OCI-M1 (cell line): ENCODE measurements around the gene STX1B.
A peak's percentile ranks its signal among the peaks of the same experiment; 100 is the strongest.

Experiments
- DNase-seq: peaks from one replicate; lab custom pipeline; 2025; lab: John Stamatoyannopoulos, UW

Gene STX1B

DNA sequence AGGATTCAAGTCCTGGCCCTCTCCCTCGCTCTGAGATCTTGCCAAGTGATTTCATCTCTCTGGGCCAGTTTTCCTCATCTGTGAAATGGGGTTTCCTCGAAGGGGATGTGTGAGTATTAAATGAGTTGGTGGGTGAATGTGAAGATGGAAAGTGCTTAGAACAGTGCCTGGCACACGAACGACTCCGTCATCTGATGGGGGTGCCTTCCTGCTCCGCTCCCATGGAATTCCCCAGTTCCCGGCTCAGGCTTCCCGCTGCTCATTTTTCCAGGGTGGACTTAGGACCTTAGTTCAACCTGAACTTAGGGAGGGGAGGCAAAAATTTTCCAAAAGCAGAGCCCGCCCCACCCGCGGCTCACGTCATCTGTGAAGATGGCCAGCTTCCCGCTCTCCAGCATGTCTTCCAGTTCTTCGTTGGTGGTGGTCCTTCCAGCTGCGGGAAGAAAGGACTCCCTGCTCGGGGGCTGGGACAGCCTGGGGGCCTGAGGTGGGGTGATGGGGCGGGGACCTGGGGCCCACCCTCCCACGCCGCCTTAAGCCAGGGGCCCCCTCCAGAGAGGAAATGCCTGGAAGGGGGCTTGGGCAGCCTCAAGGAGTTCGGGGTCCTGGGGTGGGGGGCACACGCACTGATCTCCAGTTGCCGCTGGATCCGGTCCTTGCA lies 14.0 kb downstream of the STX1B start:
- DNase-seq, result no peak

DNA sequence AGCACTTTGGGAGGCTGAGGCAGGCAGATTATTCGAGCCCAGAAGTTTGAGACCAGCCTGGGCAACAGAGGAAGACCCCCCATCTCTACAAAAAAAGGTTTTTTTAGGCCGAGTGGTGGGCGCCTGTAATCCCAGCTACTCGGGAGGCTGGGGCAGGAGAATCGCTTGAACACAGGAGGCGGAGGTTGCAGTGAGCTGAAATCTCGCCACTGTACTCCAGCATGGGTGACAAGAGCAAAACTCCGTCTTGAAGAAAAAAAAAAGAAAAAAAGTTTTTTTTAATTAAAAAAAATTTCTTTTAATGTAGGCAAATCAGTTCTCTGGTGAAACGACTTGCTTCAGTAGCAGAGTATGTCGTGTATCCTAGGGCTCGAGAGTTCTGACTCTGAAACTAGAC lies 14.5 kb downstream of the STX1B start:
- DNase-seq, result no peak

DNA sequence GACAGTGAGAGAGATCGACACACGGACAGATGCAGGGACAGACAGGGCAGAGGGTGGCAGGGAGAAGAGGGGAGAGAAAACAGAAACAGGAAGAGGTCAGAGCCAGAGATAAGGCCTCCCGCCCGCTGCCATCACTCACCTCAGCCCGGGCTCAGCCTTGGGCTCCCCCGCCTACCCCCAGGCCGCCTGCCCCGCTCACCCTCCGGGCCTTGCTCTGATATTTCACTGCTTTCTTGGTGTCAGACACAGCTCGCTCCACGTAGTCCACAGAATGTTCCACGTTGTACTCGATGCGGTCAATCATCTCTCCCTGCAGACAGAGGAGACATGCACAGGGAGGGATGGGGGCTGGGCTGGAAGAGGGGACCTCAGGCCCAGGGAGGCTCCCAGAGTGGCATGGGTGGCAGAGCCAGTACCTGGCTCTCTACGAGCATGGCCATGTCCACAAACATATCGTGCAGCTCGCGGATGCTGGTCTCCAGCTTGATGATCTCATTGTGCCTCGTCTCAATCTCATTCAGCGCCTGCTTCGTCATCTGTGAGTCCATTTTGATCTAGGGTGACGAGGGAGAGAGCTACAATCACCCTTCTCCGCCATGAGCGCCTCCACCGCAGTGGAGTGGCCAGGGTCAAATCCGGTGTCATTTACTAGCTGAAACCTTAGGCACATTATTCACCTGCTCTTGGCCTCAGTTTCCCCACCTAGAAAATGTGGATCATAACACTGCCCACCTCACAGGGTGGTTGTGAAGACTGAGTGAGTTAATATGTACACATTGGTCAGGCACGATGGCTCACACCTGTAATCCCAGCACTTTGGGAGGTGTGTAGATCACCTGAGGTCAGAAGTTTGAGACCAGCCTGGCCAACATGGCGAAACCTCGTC lies 17.3 kb downstream of the STX1B start:
- peak; percentile 84 for DNase-seq

DNA sequence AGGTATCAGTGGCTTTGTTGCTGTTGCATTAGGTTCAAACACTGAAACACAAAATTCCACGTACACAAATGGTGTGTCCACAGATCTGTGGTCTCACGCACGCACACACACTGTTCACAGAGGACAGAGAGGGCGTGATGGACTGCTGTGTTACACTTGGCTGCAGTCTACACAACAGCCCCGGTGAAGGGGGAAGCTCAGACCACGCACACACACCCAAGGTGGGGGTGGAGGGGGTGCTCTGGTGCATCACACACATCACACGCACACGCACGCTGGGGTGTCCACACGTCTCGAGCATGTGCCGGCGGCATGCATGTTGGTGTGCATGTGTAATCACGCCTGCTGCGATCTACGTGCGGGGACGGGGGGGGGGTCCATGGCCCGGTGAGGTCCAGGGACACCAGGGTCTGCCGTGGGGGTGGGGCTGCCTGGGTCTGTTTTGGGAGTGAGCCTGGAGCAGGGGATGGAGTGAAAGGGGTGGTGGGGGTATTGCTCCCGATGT lies 18.1 kb downstream of the STX1B start:
- no peak for DNase-seq

DNA sequence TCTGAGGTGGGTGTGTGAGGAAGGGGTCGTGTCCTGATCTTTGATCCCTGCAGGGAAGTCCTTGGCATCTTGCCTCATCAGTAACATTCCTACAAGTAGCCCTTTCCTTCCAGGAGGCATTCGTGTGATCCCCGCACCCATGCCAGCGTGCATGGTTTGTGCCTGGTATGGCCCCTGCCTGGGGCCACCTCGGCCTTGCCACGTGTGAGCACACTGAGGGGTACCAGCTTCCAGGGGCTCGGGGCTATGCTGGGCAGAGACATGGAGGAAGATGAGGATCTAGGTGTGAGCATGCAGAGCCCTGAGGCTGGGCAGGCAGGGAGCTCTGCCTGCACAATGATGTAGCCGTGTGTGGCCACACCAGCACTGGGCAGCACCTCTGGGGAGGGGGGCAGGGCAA lies 19.4 kb downstream of the STX1B start:
- no peak for DNase-seq

DNA sequence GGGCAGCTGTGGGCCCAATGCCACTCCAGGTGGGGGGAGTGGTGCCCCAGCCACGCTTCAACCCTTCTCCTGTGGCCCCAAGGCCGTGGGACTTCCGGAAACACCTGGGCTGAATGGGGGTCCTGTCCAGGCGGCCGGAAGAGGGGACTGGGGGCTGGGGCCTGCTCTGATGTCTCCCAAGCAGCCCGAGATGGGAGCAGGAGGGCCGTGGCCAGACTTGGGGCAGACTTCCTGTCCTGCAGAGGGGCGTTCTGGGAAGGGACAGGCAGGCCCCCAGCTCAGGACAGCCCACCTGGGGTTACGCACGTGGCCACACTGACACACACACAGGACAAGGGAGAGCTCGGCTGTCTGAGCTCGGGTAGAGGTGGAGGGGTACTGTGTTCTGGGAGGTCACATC lies 20.3 kb downstream of the STX1B start:
- no peak for DNase-seq

DNA sequence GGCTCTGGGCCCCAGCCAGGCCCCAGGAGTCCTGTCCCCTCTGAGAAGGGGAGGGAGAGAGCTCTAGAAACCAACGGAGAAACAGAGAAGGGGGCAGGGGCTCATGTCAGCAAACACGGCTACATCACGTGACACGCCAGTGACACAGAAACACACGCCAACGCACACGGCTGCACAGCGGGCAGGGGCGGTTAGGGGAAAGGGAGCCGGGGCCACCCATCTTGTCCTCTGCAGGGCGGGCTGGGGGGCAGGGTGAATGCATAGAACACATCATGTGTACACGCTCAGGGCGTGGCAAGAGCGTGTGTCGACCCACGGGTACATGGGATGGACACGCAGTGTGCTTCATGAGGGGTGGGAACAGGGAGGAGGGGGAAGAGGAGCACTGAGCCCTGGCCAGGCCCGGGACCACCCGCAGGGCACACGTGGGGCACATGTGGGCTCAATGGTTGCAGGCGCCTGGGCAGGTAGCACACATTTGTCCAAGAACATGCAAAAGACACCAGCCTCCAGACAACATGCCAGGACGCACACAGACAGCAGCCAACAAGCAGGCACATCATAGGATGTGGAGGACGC lies 20.9 kb downstream of the STX1B start:
- DNase-seq, result no peak

DNA sequence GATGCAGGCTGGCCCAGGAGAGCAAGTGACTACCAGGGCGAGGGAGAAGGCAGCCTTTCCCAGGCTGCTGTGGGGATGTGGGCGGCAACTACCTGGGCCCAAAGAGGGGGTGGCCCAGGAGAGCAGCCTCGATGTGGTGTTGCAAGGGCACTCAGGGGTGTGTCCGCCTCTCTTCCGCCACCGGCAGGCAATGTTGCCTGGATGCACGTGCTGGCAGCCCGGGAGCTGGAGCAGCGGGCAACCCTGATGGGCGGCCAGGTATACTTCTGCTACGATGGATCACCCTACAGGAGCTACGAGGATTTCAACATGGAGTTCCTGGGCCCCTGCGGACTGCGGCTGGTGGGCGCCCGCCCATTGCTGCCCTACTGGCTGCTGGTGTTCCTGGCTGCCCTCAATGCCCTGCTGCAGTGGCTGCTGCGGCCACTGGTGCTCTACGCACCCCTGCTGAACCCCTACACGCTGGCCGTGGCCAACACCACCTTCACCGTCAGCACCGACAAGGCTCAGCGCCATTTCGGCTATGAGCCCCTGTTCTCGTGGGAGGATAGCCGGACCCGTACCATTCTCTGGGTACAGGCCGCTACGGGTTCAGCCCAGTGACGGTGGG lies 22.8 kb downstream of the STX1B start:
- no peak for DNase-seq

DNA sequence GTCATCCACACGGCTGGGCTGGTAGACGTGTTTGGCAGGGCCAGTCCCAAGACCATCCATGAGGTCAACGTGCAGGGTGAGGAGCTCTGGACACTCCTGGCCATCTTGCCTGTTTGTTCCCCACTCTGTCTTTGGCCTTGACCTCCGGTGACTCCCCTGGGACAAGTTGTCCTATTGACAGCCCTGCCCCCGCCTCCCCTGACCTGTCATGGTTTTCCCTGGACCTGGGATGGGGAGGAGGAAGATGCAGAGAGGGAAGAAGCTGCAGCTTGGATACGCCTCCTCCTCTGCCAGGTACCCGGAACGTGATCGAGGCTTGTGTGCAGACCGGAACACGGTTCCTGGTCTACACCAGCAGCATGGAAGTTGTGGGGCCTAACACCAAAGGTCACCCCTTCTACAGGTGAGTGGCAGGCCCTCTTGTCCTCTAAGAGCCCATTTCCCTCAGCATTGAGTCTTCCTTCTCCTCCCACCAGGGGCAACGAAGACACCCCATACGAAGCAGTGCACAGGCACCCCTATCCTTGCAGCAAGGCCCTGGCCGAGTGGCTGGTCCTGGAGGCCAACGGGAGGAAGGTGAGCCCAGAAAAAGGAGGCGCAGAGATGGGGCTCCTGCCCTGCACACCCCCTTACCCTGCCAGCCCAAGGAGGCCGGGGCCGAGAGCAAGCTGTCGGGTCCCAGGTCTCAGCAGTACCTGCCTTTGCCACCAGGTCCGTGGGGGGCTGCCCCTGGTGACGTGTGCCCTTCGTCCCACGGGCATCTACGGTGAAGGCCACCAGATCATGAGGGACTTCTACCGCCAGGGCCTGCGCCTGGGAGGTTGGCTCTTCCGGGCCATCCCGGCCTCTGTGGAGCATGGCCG lies 24.1 kb downstream of the STX1B start:
- DNase-seq, result no peak

DNA sequence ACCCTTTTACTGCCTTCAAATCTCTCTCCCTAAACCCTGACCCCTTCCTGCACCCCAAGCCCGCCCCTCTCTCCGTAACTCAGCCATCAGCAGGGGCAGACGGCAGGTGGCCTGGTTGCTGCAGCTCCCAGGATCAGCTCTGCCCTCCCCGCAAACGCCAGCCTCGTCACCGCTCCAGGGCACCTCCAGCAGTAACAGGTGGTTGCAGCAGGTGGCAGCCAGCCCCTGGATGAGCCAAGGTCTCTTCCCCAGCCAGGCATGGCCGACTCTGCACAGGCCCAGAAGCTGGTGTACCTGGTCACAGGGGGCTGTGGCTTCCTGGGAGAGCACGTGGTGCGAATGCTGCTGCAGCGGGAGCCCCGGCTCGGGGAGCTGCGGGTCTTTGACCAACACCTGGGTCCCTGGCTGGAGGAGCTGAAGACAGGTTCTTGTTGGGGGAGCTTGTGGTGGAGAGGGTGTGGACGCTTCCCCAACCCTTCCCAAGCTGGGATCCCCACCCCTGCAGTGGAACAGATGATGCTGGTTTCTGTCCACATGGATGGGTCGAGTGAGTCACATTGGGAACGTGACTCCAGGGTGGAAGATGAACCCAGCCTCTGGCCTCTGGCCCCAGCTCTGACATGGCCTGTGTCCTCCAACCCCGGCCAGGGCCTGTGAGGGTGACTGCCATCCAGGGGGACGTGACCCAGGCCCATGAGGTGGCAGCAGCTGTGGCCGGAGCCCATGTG lies 24.9 kb downstream of the STX1B start:
- peak; percentile 51 for DNase-seq

DNA sequence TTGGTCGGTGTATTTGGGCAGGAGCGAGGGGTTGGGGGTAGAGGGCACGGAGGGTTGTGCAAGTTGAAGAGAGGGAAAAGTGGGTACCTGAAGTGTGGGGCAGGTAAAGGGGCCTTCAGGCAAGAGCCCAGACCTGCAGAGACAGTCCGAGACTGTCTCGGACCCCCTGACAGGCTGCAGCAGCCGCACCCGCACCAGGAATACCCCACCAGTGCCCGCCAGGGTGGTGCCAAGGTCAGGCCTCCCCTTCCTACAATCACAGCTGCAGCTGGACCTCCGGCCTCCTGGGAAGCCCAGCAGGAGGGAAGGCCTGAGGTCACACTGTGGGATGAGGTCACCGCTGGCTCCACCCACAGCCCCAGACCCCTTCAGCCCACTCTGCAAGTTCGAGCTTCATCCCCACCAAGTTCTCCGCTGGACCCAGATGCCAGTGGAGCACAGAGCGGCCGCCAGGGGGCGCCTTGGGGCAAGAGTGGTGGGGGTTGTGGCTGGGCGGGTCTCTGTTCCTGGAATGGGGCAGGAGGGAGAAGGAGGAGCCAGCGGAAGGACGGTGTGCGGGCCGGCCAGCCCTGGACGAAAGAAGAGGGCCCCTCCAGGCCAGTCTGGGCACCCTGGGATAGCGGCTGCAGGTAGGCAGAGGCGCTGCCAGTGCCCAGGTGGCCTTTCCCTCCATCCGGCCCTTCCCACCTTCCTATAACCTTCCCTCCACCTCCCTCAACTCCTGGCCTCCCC lies 25.6 kb downstream of the STX1B start, which contains the start of gene HSD3B7:
Gene HSD3B7, plus strand, starts transcription at position 539 of the 732 bp plus-strand sequence. CDS start 452 bp downstream, outside the sequence.
- peak; percentile 93 for DNase-seq

DNA sequence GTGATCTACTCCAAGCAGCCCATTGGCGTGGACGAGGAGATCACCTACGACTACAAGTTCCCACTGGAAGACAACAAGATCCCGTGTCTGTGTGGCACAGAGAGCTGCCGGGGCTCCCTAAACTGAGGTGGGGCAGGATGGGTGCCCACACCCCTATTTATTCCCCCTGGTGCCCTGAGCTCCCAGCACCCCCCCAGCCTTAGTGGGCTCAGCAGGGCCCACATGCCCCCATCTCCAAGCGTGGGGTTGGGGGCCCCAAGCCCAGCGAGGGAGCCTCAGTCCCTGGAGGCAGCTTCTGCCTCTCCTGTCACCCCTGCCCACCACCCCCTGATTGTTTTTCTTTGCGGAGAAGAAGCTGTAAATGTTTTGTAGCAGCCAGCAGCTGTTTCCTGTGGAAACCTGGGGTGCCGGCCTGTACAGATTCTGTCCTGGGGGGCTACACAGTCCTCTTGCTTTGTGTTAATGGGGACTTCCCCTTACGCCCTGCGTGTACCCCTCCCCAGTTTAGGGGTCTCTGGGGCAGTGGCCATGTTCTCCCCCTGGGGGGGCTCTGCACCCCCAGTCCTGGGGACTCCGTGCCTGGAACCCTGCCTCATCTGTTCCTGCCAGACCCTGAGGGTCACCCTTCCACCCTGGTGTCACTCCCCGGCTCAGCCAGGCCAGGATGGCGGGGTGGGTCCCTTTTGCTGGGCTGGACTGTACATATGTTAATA lies 26.4 kb downstream of the STX1B start:
- DNase-seq, result no peak

DNA sequence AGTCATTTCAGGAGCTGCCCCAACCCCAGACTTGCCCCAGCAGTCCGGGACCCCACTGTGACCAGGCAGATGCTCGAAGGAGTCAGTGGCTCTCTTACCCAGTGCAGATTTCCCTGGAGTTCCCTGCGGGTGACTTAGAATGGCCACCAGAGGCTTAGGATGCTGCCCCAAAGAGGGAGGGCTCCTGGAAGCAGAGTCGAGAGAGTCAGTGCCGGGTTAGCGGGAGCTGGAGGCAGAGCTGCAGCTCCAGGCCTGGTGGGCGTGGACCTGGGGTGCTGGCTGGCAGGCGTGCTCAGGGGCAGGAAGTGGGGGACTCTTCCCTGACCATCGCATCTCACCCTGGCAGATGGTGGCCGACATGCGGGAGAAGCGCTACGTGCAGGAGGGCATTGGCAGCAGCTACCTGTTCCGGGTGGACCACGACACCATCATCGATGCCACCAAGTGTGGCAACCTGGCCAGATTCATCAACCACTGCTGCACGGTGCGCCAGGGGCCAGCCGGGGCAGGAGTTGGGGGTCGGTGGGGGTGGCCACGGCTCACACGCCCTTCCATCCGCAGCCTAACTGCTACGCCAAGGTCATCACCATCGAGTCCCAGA lies 27.0 kb downstream of the STX1B start:
- no peak for DNase-seq

DNA sequence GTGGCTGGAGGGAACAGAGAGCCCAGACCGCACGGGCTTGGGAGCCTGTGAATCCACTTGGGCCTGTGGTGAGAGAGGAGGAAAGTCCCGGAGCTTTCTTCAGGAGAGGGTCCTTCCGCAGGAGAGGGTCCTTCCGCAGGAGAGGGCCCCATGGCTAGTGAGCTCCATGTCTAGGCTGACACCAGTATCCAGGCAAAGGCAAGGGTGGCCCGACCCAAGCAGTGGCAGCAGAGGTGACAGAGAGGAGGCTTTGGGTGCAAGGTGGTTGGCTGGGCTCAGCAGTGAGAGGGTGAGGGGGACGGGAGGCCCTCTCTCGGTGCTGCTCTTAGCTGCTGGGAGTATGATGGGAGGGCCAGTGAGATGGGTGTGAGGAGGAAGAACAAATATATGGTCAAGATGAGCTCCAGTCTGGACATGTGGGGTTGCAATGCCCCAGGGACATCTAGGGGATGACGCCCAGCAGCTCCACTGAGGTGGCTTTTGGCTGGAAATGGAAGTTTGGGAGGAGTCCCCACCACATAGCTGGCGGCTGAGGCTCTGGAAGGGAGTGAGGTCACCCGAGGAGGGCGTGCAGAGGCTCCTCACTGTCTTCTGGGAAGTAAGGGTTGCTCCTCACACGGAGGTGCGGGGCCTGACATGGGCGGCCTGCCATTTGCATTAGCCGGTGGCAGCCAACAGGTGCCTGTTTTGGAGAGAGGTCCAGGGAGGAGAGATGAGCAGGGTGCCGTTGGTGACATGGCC lies 27.7 kb downstream of the STX1B start:
- no peak for DNase-seq

DNA sequence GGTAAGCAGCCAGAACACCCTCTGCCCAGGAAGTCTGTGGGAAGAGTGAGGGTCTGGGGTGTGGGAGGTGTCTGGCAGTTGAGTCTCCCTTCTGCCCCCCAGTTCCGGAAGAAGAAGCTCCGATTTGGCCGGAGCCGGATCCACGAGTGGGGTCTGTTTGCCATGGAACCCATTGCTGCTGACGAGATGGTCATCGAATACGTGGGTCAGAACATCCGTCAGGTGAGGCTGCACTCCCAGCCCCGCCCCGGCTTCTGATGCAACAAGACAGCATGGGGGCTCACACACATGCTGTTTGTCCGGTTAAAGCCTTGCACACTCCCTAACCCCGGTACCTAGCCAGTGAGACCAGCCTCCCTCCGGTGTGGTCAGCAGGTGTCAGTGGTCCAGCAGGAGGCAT lies 29.5 kb downstream of the STX1B start:
- no peak for DNase-seq

DNA sequence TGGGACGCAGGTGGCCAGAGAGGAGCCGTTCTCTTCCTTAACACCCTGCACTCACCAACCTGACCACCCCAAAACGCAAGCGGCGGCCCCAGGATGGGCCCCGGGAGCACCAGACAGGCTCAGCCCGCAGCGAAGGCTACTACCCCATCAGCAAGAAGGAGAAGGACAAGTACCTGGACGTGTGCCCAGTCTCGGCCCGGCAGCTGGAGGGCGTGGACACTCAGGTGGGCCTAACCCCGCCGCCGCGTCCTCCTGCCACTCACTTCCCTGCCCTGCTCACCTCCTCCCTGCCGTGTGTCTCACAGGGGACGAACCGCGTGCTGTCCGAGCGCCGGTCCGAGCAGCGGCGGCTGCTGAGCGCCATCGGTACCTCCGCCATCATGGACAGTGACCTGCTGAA lies 30.0 kb downstream of the STX1B start:
- DNase-seq, result no peak

DNA sequence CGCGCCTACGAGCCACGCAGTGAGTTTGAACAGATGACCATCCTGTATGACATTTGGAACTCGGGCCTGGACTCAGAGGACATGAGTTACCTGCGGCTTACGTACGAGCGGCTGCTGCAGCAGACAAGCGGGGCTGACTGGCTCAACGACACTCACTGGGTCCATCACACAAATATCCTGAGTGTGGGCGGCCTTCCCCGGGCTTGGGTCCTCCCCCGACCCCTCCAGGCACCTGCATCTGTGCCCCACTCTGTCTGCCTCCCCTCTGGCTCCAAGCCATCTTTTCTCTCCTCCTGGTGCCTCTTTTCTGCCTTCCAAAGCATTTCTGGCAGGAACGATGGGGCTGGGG lies 30.4 kb downstream of the STX1B start:
- no peak for DNase-seq
